CD4-positive, alpha-beta T cell treated with Interleukin-10 for 1 hour (primary cell): ENCODE data around the gene OR4D5.

Experiments used
- DNase-seq: peaks from one replicate; pipeline ENCODE4 v3.0.0-alpha.2; 2020

The OR4D5 gene

DNA sequence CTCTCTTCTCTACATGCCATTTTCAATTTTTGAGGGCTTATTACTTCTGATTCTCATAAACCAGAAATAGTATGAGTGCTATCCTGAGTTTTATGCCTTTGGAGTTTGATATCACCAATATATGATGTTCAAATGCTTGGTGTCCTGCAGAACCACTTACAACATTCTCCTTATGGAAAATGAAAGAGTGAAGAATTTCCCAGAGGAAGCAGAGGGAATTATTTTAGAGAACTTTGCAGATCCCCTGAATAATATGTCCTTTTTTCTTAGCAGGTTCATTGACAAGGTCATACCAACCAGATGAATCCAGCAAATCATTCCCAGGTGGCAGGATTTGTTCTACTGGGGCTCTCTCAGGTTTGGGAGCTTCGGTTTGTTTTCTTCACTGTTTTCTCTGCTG lies at the start of gene OR4D5:
Gene OR4D5 (plus strand): TSS at position 301 of the 400 bp plus-strand sequence. CDS start 0 bp downstream, at position 301.
- no peak for DNase-seq

DNA sequence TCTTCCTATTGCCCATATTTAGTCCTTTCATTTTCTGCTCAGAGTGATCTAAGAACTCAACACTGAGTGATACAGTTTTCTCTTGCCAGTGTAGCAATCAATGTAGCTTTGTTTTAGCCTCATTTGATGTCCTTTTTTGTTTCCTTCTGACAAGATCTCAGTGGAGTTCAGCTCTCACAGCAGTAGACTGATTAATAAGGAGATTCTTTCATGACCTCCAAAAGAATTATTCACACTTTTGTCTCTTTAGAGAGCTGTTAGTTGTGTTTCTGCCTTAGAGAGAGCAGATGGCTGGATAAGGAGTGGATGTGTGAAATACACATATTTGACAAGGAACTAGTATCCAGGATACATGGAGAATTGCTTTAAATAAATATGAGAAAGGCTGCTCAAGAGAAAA lies 47.4 kb upstream of the OR4D5 start:
- no peak for DNase-seq

- DNase-seq: no peak
These were observed 39.6 kb upstream of the OR4D5 start for GRCh38 chr11:123899792-123900191.

GRCh38 chr11:123901867-123902266 lies 37.5 kb upstream of the OR4D5 start, which contains the start of gene OR8D4:
Gene OR8D4, plus strand, starts transcription at chr11:123902167. Its CDS starts 4,265 bp downstream, at chr11:123906432.
- no peak for DNase-seq

DNA sequence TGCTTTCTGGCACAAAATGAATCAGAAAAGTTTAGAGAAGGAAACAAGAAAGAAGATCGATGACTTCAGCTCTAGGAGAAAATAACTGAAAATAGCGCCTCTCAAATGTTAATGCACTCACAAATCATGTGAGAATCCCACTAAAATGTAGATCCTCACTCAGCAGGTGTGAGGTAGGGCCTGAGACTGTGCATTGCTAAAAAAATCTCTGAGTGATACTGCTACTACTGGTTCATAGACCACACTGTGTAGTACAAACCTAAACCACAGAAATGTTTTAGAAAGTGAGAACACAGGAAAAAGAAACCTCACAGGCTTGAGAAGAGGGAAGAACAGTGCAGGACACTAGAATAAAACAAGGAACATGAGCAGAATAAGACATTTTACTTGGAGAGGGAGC lies 35.5 kb upstream of the OR4D5 start:
- no peak for DNase-seq

GRCh38 chr11:123904932-123905331 lies 34.5 kb upstream of the OR4D5 start:
- DNase-seq: no peak

GRCh38 chr11:123905826-123906225 lies 33.6 kb upstream of the OR4D5 start:
- no peak for DNase-seq

GRCh38 chr11:123920943-123921342 lies 18.5 kb upstream of the OR4D5 start:
- no peak for DNase-seq

- DNase-seq: no peak
These were observed 15.4 kb upstream of the OR4D5 start for GRCh38 chr11:123924027-123924426.

DNA sequence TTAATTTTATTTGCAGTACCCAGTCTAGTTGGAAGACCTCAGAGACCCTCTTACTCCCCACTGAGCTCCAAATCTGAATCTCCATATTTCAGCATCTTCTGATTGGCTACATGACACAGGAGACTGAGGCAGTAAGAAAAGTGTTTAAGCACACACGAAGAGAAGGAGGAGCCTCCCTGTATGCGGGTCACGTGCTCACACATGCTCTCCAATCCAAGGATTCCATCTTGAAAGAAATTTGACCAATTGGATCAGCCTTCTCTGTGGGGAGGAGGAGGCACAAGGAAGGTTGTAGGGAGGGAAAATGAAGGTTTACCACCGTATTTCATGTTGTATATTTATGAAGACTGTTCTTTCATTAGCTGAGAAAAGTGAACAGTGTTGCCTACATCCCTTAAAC lies 3.0 kb downstream of the OR4D5 start:
- no peak for DNase-seq

- no peak for DNase-seq
These were observed 4.3 kb downstream of the OR4D5 start, which contains the start of gene OR6T1 for GRCh38 chr11:123943738-123944137. Gene OR6T1, minus strand, starts transcription at chr11:123943838. Its CDS starts 0 bp downstream, at chr11:123943838.

- DNase-seq: no peak
These were observed 5.7 kb downstream of the OR4D5 start for GRCh38 chr11:123945132-123945531.

- DNase-seq: no peak
These were observed 17.3 kb downstream of the OR4D5 start for GRCh38 chr11:123956752-123957151.

GRCh38 chr11:123973816-123974215 lies 34.4 kb downstream of the OR4D5 start:
- no peak for DNase-seq

DNA sequence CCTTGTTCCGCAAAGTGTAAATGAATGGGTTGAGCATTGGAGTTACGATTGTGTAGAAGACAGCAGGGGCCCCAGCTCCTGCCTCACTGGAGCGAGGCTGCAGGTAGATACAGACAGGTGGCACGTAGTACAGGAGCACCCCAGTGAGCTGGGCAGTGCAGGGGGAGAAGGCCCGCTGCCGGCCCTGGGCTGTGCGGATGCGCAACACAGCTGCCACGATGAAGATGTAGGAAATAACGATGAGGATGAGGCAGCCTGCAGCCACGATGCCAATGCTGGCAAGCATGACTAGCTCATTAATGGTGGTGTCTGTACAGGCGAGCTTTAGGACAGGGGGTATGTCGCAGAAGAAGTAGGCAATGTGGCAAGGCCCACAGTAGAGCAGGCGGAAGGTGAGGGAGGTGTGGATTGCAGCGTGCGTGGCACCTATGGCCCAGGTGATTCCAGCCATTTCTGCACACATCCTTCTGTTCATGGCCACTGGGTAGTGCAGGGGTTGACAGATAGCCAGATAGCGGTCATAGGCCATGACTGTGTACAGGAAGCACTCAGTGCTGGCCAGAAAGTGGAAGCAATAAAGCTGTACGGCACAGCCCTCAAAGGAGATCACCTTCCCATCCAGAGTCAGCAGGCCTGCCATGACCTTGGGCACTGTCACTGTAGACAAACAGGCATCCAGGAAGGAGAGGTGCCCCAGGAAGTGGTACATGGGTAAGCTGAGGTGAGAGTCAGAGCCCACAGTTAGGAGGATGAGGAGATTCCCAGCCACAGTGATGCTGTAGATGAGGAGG lies 37.5 kb downstream of the OR4D5 start:
- no peak for DNase-seq

- DNase-seq: no peak
These were observed 38.4 kb downstream of the OR4D5 start, which contains the start of gene OR10S1 for GRCh38 chr11:123977731-123978347. Gene OR10S1, minus strand, starts transcription at chr11:123977781. Its CDS starts 117 bp downstream, at chr11:123977664.

GRCh38 chr11:123979311-123979710 lies 39.9 kb downstream of the OR4D5 start:
- no peak for DNase-seq
